WERI-Rb-1 (cell line): ENCODE results near the gene SELENOP.

Experiments used
- DNase-seq: peaks from one replicate; pipeline ENCODE4 v3.0.0-alpha.2; 2020
- H3K27ac ChIP-seq: fragments of 250-450 bp; sonication (Bioruptor Pico); 2 replicates; pipeline ENCODE4 v1.5.1; 2020; ENCODE audit warnings: mild to moderate bottlenecking, moderate library complexity
- H3K27me3 ChIP-seq: fragments of 250-450 bp; sonication (Bioruptor Pico); 2 replicates; pipeline ENCODE4 v1.5.1; 2021; ENCODE audit warnings: mild to moderate bottlenecking, low read depth, moderate library complexity; ENCODE audit not compliant: insufficient read depth, severe bottlenecking
- H3K36me3 ChIP-seq: fragments of 250-450 bp; sonication (Bioruptor Pico); 2 replicates; pipeline ENCODE4 v1.5.1; 2020; ENCODE audit warnings: mild to moderate bottlenecking, moderate library complexity
- H3K4me3 ChIP-seq: 2 replicates; pipeline ENCODE4 v1.5.1; 2011; ENCODE audit warnings: low read depth, mild to moderate bottlenecking, control low read depth, low read length
- H3K9me3 ChIP-seq: fragments of 250-450 bp; sonication (Bioruptor Pico); 2 replicates; pipeline ENCODE4 v1.5.1; 2021; ENCODE audit warnings: mild to moderate bottlenecking, moderate library complexity; ENCODE audit not compliant: severe bottlenecking
- TF ChIP-seq, protein P1 (sequence below): IDR thresholded peaks from 2 replicates; pipeline ENCODE4 v1.5.1; 2011; ENCODE audit warnings: low read depth, mild to moderate bottlenecking, control low read depth, inconsistent platforms, low read length

Gene SELENOP

GRCh38 chr5:42842921-42843641 lies 31.4 kb upstream of the SELENOP start:
- Histone ChIP-seq H3K36me3 (no peaks in the 10 kb centered on the region), H3K27me3 (peaks cover 44% of the 10 kb centered on the region), H3K27ac (no peak overlapping the region), H3K4me3 (no peak overlapping the region), H3K9me3 (no peaks in the 10 kb centered on the region)
- no peak for DNase-seq
- TF ChIP-seq, protein P1, sequence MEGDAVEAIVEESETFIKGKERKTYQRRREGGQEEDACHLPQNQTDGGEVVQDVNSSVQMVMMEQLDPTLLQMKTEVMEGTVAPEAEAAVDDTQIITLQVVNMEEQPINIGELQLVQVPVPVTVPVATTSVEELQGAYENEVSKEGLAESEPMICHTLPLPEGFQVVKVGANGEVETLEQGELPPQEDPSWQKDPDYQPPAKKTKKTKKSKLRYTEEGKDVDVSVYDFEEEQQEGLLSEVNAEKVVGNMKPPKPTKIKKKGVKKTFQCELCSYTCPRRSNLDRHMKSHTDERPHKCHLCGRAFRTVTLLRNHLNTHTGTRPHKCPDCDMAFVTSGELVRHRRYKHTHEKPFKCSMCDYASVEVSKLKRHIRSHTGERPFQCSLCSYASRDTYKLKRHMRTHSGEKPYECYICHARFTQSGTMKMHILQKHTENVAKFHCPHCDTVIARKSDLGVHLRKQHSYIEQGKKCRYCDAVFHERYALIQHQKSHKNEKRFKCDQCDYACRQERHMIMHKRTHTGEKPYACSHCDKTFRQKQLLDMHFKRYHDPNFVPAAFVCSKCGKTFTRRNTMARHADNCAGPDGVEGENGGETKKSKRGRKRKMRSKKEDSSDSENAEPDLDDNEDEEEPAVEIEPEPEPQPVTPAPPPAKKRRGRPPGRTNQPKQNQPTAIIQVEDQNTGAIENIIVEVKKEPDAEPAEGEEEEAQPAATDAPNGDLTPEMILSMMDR: no peak

DNA sequence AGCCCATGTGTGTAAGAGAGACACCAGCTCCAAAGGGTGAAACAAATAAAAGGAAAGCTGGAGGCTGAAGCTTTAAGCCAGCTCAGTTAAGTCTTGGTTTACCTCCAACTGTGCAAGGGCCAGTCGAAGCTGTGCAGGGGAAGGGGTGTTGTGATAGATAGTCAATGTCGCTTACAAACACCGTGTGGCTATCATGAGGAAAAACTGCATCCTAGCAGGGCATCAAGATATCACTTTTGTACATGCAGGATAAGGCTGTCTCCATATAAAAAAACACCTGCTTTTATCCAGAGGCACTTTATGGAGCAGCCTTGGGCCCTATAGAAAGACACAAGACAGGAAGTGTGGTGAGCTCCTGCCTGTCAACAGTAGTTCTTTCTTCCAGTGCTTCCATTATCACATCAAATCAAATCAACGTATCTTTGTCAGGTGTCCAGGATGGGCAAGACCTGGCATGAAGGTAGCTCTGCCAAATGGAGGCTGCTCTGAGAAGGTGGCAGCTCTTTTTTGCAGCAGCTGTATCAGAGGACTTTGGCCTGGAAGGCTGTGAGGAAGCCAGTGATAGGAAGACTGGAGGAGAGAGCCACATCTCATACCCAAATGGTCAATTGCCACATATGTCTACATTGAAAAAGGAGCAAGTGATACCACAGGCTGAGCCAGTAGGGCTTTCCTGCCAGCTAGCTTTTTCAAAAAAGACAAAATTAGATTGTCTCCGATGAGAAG lies 29.3 kb upstream of the SELENOP start:
- H3K27ac ChIP-seq: no peak overlapping the region
- H3K9me3 ChIP-seq: no peaks in the 10 kb centered on the region
- no peak for DNase-seq
- TF ChIP-seq, protein P1: no peak
- H3K36me3 ChIP-seq: no peaks in the 10 kb centered on the region
- no peak overlapping the region for H3K4me3 ChIP-seq
- H3K27me3 ChIP-seq: peaks cover 45% of the 10 kb centered on the region

DNA sequence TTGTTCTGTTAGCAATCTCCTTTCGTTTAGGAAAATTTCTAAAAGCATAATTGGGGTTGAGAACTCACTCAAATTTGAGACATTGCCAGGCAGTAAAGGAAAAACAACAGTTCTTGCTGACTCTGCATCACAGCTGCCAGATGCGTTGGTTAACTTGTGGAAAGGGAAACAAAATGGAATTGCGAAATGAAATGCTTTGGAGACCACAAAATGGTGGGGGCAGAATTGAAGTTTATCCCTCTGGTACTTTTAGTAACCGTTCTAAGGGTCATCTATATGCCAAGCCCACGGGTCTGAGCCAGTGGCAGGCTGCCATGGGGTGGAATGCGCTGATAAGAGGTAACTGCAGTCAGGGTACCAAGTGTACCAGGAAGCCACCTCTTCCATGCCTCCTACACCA lies 28.6 kb upstream of the SELENOP start:
- Histone ChIP-seq H3K36me3 (no peaks in the 10 kb centered on the region), H3K4me3 (no peak overlapping the region), H3K27ac (no peak overlapping the region), H3K9me3 (no peaks in the 10 kb centered on the region), H3K27me3 (peaks cover 45% of the 10 kb centered on the region)
- DNase-seq: no peak
- TF ChIP-seq, protein P1: no peak

DNA sequence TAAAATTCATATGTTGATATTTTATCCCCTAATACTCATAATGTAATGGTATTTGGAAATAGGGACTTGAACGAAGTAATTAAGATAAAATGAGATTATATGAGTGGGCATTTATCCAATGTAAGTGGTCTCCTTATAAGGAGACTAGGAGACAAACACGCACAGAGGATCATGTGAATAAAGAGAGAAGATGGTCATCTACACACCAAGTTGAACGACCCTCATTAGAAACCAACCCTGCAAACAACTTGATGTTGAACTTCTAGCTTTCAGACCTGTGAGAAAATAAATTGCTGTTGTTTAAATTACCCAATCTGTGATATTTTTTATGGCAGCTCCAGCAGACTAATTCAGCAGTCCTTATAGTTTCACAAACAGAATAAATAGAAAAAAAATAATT lies 27.5 kb upstream of the SELENOP start:
- DNase-seq: no peak
- Histone ChIP-seq H3K9me3 (no peaks in the 10 kb centered on the region), H3K4me3 (no peak overlapping the region), H3K27ac (no peak overlapping the region), H3K36me3 (no peaks in the 10 kb centered on the region), H3K27me3 (peaks cover 45% of the 10 kb centered on the region)
- TF ChIP-seq, protein P1: no peak

DNA sequence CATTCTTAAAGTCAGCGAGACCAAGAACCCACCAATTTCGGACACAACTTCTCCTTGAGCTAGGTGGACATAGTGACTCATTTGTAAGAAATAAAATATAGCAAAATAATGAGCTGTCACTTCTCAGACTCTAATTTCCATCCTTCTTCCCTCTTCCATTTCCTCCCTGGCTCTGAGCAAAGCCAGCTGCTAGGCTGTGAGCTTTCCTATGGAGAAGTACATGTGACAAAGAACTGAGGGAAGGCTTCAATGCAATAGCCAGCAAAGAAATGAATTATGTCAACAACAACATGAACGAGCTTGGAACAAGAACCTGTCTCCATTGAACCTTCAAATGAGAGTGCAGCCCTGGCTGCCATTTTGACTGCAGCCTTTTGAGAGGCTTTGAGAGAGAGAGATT lies 25.9 kb upstream of the SELENOP start:
- Histone ChIP-seq H3K36me3 (no peaks in the 10 kb centered on the region), H3K27ac (no peak overlapping the region), H3K9me3 (no peaks in the 10 kb centered on the region), H3K27me3 (peaks cover 34% of the 10 kb centered on the region), H3K4me3 (no peak overlapping the region)
- TF ChIP-seq, protein P1: no peak
- DNase-seq: no peak
